ENCODE measurements around the gene NFXL1. TPM values are rescaled to one million over a fixed set of nuclear protein-coding genes. Genes with fewer than 3 reads are reported as not detected.

The NFXL1 gene
- total RNA-seq, 2 experiments from 2014 or later = 9.0 to 9.9 TPM

DNA sequence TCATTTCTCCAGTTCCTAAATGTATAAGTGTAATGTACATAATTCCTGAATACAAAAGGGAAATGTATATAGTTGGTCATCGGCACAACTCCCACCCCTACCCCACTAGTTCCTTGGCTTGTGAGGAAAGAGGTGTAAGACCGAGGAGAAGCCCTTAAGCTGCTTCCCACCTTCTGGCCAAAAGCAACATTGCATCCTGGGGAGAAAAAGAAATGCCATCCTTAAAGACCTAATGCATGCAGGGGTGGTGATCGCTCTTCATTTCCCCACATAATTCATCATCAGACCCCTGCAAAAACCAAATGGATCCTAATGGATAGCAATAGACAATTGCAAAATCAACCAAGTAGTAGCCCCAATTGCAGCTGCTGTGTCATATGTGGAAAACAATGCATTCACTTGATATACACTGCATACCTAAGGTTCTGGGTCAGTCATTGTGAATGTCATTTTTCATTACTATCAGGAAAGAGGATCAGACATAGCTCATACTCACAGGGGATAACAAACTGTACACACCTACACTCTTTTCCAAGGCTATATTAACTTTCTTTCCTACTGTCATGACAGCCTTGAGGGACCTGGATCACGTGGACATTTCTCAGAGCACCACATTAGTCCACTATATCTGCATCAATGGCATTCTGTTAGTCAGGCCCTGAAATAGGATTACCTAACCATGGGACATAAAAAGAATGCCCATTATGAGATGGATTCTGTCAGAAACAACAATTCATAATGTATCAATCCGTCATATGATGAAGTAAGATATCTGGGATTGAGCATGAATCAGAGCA is 31.7 kb upstream of the NFXL1 start:
- ChIA-PET CTCF (no interaction called here), POLR2A (no interaction called here)
- H3K27me3 ChIP-seq (ENCODE audit: control insufficient read depth in 1 of 2, insufficient read depth in 2 of 2, low read length in 2 of 2) = no peaks in the 10 kb centered on the region
- H3K9me3 ChIP-seq (ENCODE audit: control insufficient read depth in 1 of 2, insufficient read depth in 1 of 2, low read length in 2 of 2) = no peaks in the 10 kb centered on the region
- intact Hi-C loops (cut with DNase I, micrococcal nuclease) = no loop called here
- H3K36me3 ChIP-seq (ENCODE audit: insufficient read depth, low read length) = no peaks in the 10 kb centered on the region
- H3K27ac ChIP-seq (ENCODE audit: low read depth in 1 of 2, low read length in 2 of 2) = no peak overlapping the region
- DNase-seq (no peak), ATAC-seq (ENCODE audit: poor library complexity) (no peak)
- H3K4me3 ChIP-seq (ENCODE audit: low read length) = no peak overlapping the region
- no peak overlapping the region for H3K27ac Mint-ChIP-seq
- no peaks in the 10 kb centered on the region for H3K4me1 Mint-ChIP-seq (ENCODE audit: low read depth)
- TF ChIP-seq, protein P1, sequence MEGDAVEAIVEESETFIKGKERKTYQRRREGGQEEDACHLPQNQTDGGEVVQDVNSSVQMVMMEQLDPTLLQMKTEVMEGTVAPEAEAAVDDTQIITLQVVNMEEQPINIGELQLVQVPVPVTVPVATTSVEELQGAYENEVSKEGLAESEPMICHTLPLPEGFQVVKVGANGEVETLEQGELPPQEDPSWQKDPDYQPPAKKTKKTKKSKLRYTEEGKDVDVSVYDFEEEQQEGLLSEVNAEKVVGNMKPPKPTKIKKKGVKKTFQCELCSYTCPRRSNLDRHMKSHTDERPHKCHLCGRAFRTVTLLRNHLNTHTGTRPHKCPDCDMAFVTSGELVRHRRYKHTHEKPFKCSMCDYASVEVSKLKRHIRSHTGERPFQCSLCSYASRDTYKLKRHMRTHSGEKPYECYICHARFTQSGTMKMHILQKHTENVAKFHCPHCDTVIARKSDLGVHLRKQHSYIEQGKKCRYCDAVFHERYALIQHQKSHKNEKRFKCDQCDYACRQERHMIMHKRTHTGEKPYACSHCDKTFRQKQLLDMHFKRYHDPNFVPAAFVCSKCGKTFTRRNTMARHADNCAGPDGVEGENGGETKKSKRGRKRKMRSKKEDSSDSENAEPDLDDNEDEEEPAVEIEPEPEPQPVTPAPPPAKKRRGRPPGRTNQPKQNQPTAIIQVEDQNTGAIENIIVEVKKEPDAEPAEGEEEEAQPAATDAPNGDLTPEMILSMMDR (IDR thresholded peaks at IDR 0.05) = no peak
- H3K4me1 ChIP-seq (ENCODE audit: insufficient read depth, low read length) = no peaks in the 10 kb centered on the region
- no peak overlapping the region for H3K4me3 Mint-ChIP-seq
- no peaks in the 10 kb centered on the region for H3K9me3 Mint-ChIP-seq
- H3K36me3 Mint-ChIP-seq (ENCODE audit: low read depth) = no peaks in the 10 kb centered on the region
- H3K27me3 Mint-ChIP-seq = no peaks in the 10 kb centered on the region

DNA sequence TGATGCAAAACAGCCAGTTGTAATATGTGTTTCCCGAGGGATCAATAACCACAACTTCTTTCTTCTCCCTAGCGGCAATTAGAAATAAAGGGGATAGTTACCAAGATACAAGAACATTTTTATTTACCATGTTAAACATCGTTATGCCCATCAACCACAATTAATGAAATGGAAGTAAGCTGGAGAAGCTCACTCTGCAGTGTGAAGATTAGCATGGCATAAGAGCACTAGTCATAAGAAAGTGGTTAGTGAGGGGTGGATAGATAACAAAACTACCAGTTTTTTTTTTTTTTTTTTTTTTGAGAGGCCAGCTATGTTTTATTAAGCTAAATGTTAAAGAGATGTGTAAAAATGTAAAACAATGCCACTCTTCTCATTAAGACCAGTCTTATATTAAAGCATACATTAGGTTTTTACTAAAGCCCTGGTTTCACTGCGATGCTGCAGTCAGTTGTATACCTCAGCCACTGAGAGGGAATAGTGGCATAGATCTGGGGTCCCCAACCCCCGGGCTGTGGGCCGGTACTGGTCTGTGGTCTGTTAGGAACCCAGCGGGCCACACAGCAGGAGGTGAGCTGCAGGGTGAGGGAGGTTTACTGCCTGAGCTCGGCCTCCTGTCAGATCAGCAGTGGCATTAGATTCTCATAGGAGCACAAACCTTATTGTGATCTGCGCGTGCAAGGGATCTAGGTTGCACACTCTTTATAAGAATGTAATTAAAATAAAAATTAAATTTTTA is 27.9 kb upstream of the NFXL1 start:
- Histone ChIP-seq H3K4me1 (ENCODE audit: insufficient read depth, low read length) (no peaks in the 10 kb centered on the region), H3K27ac (ENCODE audit: low read depth in 1 of 2, low read length in 2 of 2) (no peak overlapping the region), H3K9me3 (ENCODE audit: control insufficient read depth in 1 of 2, insufficient read depth in 1 of 2, low read length in 2 of 2) (no peaks in the 10 kb centered on the region), H3K4me3 (ENCODE audit: low read length) (no peak overlapping the region), H3K36me3 (ENCODE audit: insufficient read depth, low read length) (no peaks in the 10 kb centered on the region), H3K27me3 (ENCODE audit: control insufficient read depth in 1 of 2, insufficient read depth in 2 of 2, low read length in 2 of 2) (no peaks in the 10 kb centered on the region)
- no peak for DNase-seq
- no peaks in the 10 kb centered on the region for H3K36me3 Mint-ChIP-seq (ENCODE audit: low read depth)
- H3K9me3 Mint-ChIP-seq = no peaks in the 10 kb centered on the region
- H3K4me1 Mint-ChIP-seq (ENCODE audit: low read depth) = no peaks in the 10 kb centered on the region
- no peak overlapping the region for H3K27ac Mint-ChIP-seq
- no peaks in the 10 kb centered on the region for H3K27me3 Mint-ChIP-seq
- TF ChIP-seq, protein P1 (IDR thresholded peaks at IDR 0.05) = no peak
- intact Hi-C loops (cut with DNase I, micrococcal nuclease) = no loop called here
- ATAC-seq (ENCODE audit: poor library complexity) = no peak
- POLR2A ChIA-PET = no interaction called here
- CTCF ChIA-PET = interaction anchor here (0.6 kb wide), 1 partner anchor 17 kb away, joined by 4 read pairs; no protein-coding TSS in a partner anchor
- H3K4me3 Mint-ChIP-seq = no peak overlapping the region

GRCh38 chr4:47939456-47939855 is 25.1 kb upstream of the NFXL1 start:
- intact Hi-C loops (cut with DNase I, micrococcal nuclease) = loop anchor here in 1 of 2 experiments (10.0 kb wide), 1 partner anchor 1095 kb away; no protein-coding TSS in a partner anchor
- no peak overlapping the region for H3K4me3 Mint-ChIP-seq

More at GRCh38 chr4:47939456-47939855, 25.1 kb upstream of the NFXL1 start:
- Mint-ChIP-seq H3K4me1 (ENCODE audit: low read depth) (no peaks in the 10 kb centered on the region), H3K36me3 (ENCODE audit: low read depth) (no peaks in the 10 kb centered on the region), H3K9me3 (no peaks in the 10 kb centered on the region), H3K27me3 (no peaks in the 10 kb centered on the region), H3K27ac (no peak overlapping the region)
- DNase-seq = no peak
- POLR2A ChIA-PET = no interaction called here
- no peak for ATAC-seq (ENCODE audit: poor library complexity)
- Histone ChIP-seq H3K36me3 (ENCODE audit: insufficient read depth, low read length) (no peaks in the 10 kb centered on the region), H3K27ac (ENCODE audit: low read depth in 1 of 2, low read length in 2 of 2) (no peak overlapping the region), H3K9me3 (ENCODE audit: control insufficient read depth in 1 of 2, insufficient read depth in 1 of 2, low read length in 2 of 2) (no peaks in the 10 kb centered on the region), H3K4me1 (ENCODE audit: insufficient read depth, low read length) (no peaks in the 10 kb centered on the region), H3K27me3 (ENCODE audit: control insufficient read depth in 1 of 2, insufficient read depth in 2 of 2, low read length in 2 of 2) (no peaks in the 10 kb centered on the region), H3K4me3 (ENCODE audit: low read length) (no peak overlapping the region)
- TF ChIP-seq, protein P1 (IDR thresholded peaks at IDR 0.05) = no peak
- CTCF ChIA-PET = interaction anchor here (0.6 to 0.9 kb wide), 2 partner anchors 14 to 533 kb away, joined by 3 to 4 read pairs; no protein-coding TSS in a partner anchor

All from CD4-positive, alpha-beta T cell (primary cell).